OCI-LY1 (cell line): ENCODE results near the gene MRPL33.

Experiments used
- EZH2 ChIP-seq: fragments of 200-600 bp; sonication (generic), shearing (Covaris generic); IDR thresholded peaks from 2 replicates; pipeline ENCODE4 v1.8.0; 2017; ENCODE audit warnings: borderline replicate concordance, mixed run types, mild to moderate bottlenecking, antibody characterized with exemption, low read length, moderate library complexity, mixed read lengths
- TF ChIP-seq, protein P1 (sequence below): fragments of 200-600 bp; sonication (generic), shearing (Covaris generic); IDR thresholded peaks from 2 replicates; pipeline ENCODE4 v1.5.1; 2017; ENCODE audit warnings: mild to moderate bottlenecking, antibody characterized with exemption, low read length, moderate library complexity, mixed read lengths

DNA sequence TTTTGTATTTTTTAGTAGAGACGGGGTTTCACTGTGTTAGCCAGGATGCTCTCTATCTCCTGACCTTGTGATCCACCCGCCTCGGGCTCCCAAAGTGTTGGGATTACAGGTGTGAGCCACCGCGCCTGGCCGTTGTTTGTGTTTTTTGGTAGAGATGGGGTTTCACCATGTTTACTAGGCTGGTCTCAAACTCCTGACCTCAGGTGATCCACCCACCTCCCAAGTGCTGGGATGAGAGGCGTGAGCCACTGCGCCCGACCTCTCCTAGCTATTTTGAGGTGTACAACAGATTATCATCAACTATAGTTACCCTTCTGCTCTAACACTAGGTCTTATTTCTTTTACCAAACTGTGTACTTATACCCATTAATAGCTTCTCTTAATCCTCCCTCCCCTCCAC, 28.9 kb upstream of the MRPL33 start:
- TF ChIP-seq, protein P1, sequence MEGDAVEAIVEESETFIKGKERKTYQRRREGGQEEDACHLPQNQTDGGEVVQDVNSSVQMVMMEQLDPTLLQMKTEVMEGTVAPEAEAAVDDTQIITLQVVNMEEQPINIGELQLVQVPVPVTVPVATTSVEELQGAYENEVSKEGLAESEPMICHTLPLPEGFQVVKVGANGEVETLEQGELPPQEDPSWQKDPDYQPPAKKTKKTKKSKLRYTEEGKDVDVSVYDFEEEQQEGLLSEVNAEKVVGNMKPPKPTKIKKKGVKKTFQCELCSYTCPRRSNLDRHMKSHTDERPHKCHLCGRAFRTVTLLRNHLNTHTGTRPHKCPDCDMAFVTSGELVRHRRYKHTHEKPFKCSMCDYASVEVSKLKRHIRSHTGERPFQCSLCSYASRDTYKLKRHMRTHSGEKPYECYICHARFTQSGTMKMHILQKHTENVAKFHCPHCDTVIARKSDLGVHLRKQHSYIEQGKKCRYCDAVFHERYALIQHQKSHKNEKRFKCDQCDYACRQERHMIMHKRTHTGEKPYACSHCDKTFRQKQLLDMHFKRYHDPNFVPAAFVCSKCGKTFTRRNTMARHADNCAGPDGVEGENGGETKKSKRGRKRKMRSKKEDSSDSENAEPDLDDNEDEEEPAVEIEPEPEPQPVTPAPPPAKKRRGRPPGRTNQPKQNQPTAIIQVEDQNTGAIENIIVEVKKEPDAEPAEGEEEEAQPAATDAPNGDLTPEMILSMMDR, result no peak
- no peak for TF ChIP-seq EZH2
